GM23338 (cell line): ENCODE results near the gene NOVA1.

Experiments used
- CREB1 ChIP-seq: fragments of 250-450 bp; sonication (Bioruptor Pico); IDR thresholded peaks from 2 replicates; pipeline ENCODE4 v1.5.0; 2020; ENCODE audit warnings: low read depth, mild to moderate bottlenecking, moderate library complexity
- CTCF ChIP-seq, 2 experiments: fragments of 200-600 bp in 1 of 2; sonication (generic) in 1 of 2; conservative IDR thresholded peaks; 2 replicates each; pipeline versions ENCODE4 v1.5.1 to v1.6.1; 2016 to 2017; ENCODE audit warnings: antibody characterized with exemption in 2 of 2, low read depth in 2 of 2, mild to moderate bottlenecking in 2 of 2, moderate library complexity in 1 of 2
- EZH2 ChIP-seq: fragments of 200-600 bp; sonication (generic); IDR thresholded peaks from one replicate; pipeline ENCODE4 v1.8.0; 2017; ENCODE audit warnings: antibody characterized with exemption, mild to moderate bottlenecking, low read depth; ENCODE audit not compliant: unreplicated experiment
- EZH2phosphoT487 ChIP-seq: fragments of 200-600 bp; sonication (generic); IDR thresholded peaks from one replicate; pipeline ENCODE4 v1.8.1; 2018; ENCODE audit warnings: antibody characterized with exemption; ENCODE audit not compliant: unreplicated experiment
- JUNB ChIP-seq: IDR thresholded peaks from one replicate; pipeline ENCODE4 v1.6.1; 2016; ENCODE audit warnings: antibody characterized with exemption; ENCODE audit not compliant: unreplicated experiment
- POLR2AphosphoS5 ChIP-seq: IDR thresholded peaks from 2 replicates; pipeline ENCODE4 v1.6.1; 2016; ENCODE audit warnings: antibody characterized with exemption, low read depth
- REST ChIP-seq: IDR thresholded peaks from one replicate; pipeline ENCODE4 v1.6.1; 2018; ENCODE audit warnings: antibody characterized with exemption; ENCODE audit not compliant: unreplicated experiment
- ZNF114 ChIP-seq: fragments of 250-450 bp; sonication (Bioruptor Pico); IDR thresholded peaks from 2 replicates; pipeline ENCODE4 v1.5.0; 2020; ENCODE audit warnings: mild to moderate bottlenecking, moderate library complexity
- ZNF462 ChIP-seq: fragments of 250-450 bp; sonication (Bioruptor Pico); IDR thresholded peaks from 2 replicates; pipeline ENCODE4 v1.5.0; 2020; ENCODE audit warnings: mild to moderate bottlenecking, moderate library complexity

- TF ChIP-seq EZH2 (no peak), CTCF (conservative IDR thresholded peaks at IDR 0.05; ENCODE audit: low read depth in 2 of 2) (no peak), CREB1 (no peak), POLR2AphosphoS5 (no peak), EZH2phosphoT487 (no peak), JUNB (no peak), REST (no peak), ZNF462 (CRISPR knock-in tag) (no peak), ZNF114 (CRISPR knock-in tag) (no peak)
Observed at GRCh38 chr14:26554069-26554772, 43.6 kb downstream of the NOVA1 start.
